Chondrocyte (in vitro differentiated cells): ENCODE data around the gene AGK. TPM values are rescaled to one million over a fixed set of nuclear protein-coding genes. Genes with fewer than 3 reads are reported as not detected.

Source experiments
- DNase-seq: peaks from one replicate; pipeline ENCODE4 v3.0.0; 2021; ENCODE audit warnings: mixed read lengths, low spot score
- H3K27ac Mint-ChIP-seq: one replicate; pipeline ENCODE4 v1.8.0; 2021; ENCODE audit warnings: mild to moderate bottlenecking, moderate library complexity, mixed read lengths; ENCODE audit not compliant: unreplicated experiment
- H3K27me3 Mint-ChIP-seq: 2 replicates; pipeline ENCODE4 v1.8.0; 2021; ENCODE audit warnings: low read depth, mixed read lengths
- H3K36me3 Mint-ChIP-seq: 2 replicates; pipeline ENCODE4 v1.8.0; 2021; ENCODE audit warnings: low read depth, mixed read lengths
- H3K4me1 Mint-ChIP-seq: 2 replicates; pipeline ENCODE4 v1.8.0; 2021; ENCODE audit warnings: low read depth, mild to moderate bottlenecking, mixed read lengths
- H3K4me3 Mint-ChIP-seq: one replicate; pipeline ENCODE4 v1.8.0; 2021; ENCODE audit warnings: mild to moderate bottlenecking, moderate library complexity, mixed read lengths; ENCODE audit not compliant: unreplicated experiment
- H3K9me3 Mint-ChIP-seq: 2 replicates; pipeline ENCODE4 v1.8.0; 2021; ENCODE audit warnings: low read depth, mixed read lengths
- CTCF ChIP-seq: fragments of 200-600 bp; sonication (generic); IDR thresholded peaks from 2 replicates; pipeline ENCODE4 v1.5.0; 2021; ENCODE audit warnings: antibody characterized with exemption, mild to moderate bottlenecking, moderate library complexity
- total RNA-seq: library from RNA; stranded (reverse); gene quantifications from 3 replicates; pipeline ENCODE4 v1.2.1, GENCODE V29; 2021

Gene AGK
- total RNA-seq, 1 donor from 2014 or later, result 22.1 TPM

- no peaks in the 10 kb centered on the region for H3K27me3 Mint-ChIP-seq
- no peaks in the 10 kb centered on the region for H3K9me3 Mint-ChIP-seq
- DNase-seq, result no peak
- TF ChIP-seq CTCF, result no peak
- no peak overlapping the region for H3K27ac Mint-ChIP-seq
- no peak overlapping the region for H3K4me3 Mint-ChIP-seq
- H3K4me1 Mint-ChIP-seq, result peaks cover 21% of the 10 kb centered on the region
- H3K36me3 Mint-ChIP-seq, result peaks cover 7% of the 10 kb centered on the region
Measured at GRCh38 chr7:141587304-141587703, 36.1 kb downstream of the AGK start.

DNA sequence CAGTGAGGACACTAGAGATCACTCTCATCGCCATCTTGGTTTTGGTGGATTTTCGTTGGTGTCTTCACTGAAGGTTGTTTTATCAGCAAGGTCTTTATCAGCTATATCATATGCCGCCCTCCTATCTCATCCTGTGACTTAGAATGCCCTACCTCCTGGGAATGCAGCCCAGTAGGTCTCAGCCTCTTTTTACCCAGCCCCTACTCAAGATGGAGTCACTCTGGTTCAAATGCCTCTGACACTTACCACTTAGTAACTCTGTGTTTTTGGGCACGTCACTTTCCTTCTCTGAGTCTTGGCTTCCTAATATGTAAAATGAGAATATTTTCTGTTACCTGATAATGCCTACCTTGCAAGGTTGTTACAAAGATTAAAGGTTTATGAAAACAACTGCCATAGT is 37.7 kb downstream of the AGK start:
- DNase-seq, result no peak
- H3K36me3 Mint-ChIP-seq, result peaks cover 7% of the 10 kb centered on the region
- no peak overlapping the region for H3K27ac Mint-ChIP-seq
- H3K27me3 Mint-ChIP-seq, result no peaks in the 10 kb centered on the region
- no peaks in the 10 kb centered on the region for H3K9me3 Mint-ChIP-seq
- TF ChIP-seq CTCF, result no peak
- H3K4me3 Mint-ChIP-seq, result no peak overlapping the region
- H3K4me1 Mint-ChIP-seq, result peaks cover 29% of the 10 kb centered on the region

GRCh38 chr7:141590071-141590470 is 38.9 kb downstream of the AGK start:
- H3K9me3 Mint-ChIP-seq, result no peaks in the 10 kb centered on the region
- peaks cover 23% of the 10 kb centered on the region for H3K4me1 Mint-ChIP-seq
- H3K27ac Mint-ChIP-seq, result no peak overlapping the region
- H3K36me3 Mint-ChIP-seq, result peaks cover 7% of the 10 kb centered on the region
- no peak for DNase-seq
- no peaks in the 10 kb centered on the region for H3K27me3 Mint-ChIP-seq
- TF ChIP-seq CTCF, result no peak
- H3K4me3 Mint-ChIP-seq, result no peak overlapping the region

GRCh38 chr7:141590666-141591065 is 39.5 kb downstream of the AGK start:
- DNase-seq, result no peak
- no peaks in the 10 kb centered on the region for H3K27me3 Mint-ChIP-seq
- no peaks in the 10 kb centered on the region for H3K9me3 Mint-ChIP-seq
- no peak overlapping the region for H3K4me3 Mint-ChIP-seq
- no peak for TF ChIP-seq CTCF
- H3K4me1 Mint-ChIP-seq, result peaks cover 17% of the 10 kb centered on the region
- H3K36me3 Mint-ChIP-seq, result peaks cover 9% of the 10 kb centered on the region
- H3K27ac Mint-ChIP-seq, result no peak overlapping the region

- H3K27me3 Mint-ChIP-seq, result no peaks in the 10 kb centered on the region
- H3K27ac Mint-ChIP-seq, result peak overlapping the region; percentile 19
- no peaks in the 10 kb centered on the region for H3K9me3 Mint-ChIP-seq
- DNase-seq, result no peak
- no peak for TF ChIP-seq CTCF
- H3K36me3 Mint-ChIP-seq, result peaks cover 14% of the 10 kb centered on the region
- peaks cover 8% of the 10 kb centered on the region for H3K4me1 Mint-ChIP-seq
- no peak overlapping the region for H3K4me3 Mint-ChIP-seq
Measured at GRCh38 chr7:141593134-141593533, 41.9 kb downstream of the AGK start.
